Measurements from ENCODE around the gene ZBTB46. TPM values are rescaled to one million over a fixed set of nuclear protein-coding genes. Genes with fewer than 3 reads are reported as not detected.

ZBTB46 gene
- total RNA-seq, 1 experiment from 2014 or later, result 27.1 TPM

DNA sequence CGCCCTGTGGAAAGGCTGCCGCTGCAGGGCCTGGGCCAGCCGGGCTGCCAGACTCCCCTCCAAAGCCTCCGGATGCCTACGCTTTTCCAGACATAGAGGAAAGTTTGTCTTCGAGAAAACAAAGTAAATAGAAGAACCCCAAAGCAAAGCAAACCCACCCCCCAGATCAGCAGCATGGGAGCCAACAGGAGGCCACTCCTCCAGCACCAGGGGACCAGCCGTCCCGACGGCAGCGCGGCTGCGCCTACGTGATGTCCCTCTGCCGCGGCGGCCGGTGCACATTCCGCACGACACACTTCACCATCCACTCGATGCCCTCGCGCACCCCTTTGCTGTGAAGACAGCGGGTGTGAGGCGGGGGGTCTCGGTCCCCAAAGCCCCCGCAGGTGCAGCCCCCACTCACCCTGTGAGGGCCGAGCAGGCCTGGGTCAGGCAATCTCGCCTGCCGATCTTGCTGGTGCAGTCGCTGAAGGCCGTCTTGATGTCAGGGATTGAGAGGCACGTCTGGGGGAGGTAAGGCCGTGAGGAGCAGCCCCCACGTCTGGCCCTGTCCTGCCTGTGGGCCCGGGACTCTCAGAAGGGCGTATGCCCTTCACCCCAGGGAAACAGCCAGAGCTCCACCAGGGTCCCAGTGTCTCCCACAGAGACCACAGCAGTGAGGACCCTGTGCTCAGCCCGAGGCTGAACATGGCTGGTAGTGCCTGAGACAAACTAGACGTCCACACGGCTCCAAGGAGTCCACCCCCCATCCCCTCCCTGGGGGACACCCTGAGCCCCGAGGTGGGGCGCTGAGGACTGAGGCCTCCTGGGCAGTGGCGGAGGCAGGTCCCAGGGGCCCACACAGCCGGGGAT is 130.6 kb downstream of the ZBTB46 start:
- peaks cover 3% of the 10 kb centered on the region; the same call in 1 of the 2 replicates for H3K27me3 Mint-ChIP-seq (ENCODE audit: low read depth)
- Histone ChIP-seq H4K91ac (ENCODE audit: insufficient read length, low read depth, low read length) (no peak overlapping the region), H3K23ac (ENCODE audit: insufficient read length, low read depth, low read length) (no peak overlapping the region), H3K9ac (ENCODE audit: extremely low read depth, insufficient read length, low read length) (no peak overlapping the region), H3K79me1 (ENCODE audit: insufficient read depth, low read depth, low read length, poor library complexity, severe bottlenecking) (no peaks in the 10 kb centered on the region), H3K9me3 (ENCODE audit: control insufficient read depth, low read depth, low read length) (no peaks in the 10 kb centered on the region), H3T11ph (ENCODE audit: low read length) (no peak overlapping the region), H3K27ac (ENCODE audit: insufficient read length, low read depth, low read length) (no peak overlapping the region), H2BK120ac (ENCODE audit: low read depth, low read length, poor library complexity, severe bottlenecking) (no peak overlapping the region), H3K79me2 (ENCODE audit: insufficient read depth, low read length) (no peaks in the 10 kb centered on the region), H2BK5ac (ENCODE audit: insufficient read length, low read length) (no peak overlapping the region), H3K4ac (ENCODE audit: low read depth, low read length) (no peak overlapping the region), H3K56ac (ENCODE audit: insufficient read length, low read depth, low read length) (no peak overlapping the region), H3K14ac (ENCODE audit: insufficient read depth, low read length) (no peak overlapping the region; the same call in 1 of the 2 replicates), H3K4me2 (ENCODE audit: insufficient read depth, insufficient read length, low read length) (no peak overlapping the region), H4K8ac (replicated peaks; ENCODE audit: insufficient read length, low read depth, low read length) (no peak overlapping the region), H3K27me3 (ENCODE audit: insufficient read depth, low read length) (no peaks in the 10 kb centered on the region), H2BK12ac (ENCODE audit: insufficient read length, low read depth, low read length) (no peak overlapping the region), H2BK15ac (ENCODE audit: low read depth, low read length) (no peak overlapping the region), H2BK20ac (ENCODE audit: low read depth, low read length, poor library complexity, severe bottlenecking) (no peak overlapping the region), H3K23me2 (ENCODE audit: insufficient read length, low read depth, low read length, poor library complexity, severe bottlenecking) (peaks cover 4% of the 10 kb centered on the region), H3K4me1 (ENCODE audit: insufficient read depth, low read length) (no peaks in the 10 kb centered on the region), H2AFZ (ENCODE audit: low read length) (no peak overlapping the region), H2AK5ac (ENCODE audit: insufficient read length, low read length) (no peak overlapping the region), H3K18ac (ENCODE audit: insufficient read length, low read depth, low read length) (no peak overlapping the region), H4K20me1 (ENCODE audit: control insufficient read depth, insufficient read depth, insufficient read length) (no peaks in the 10 kb centered on the region), H4K5ac (ENCODE audit: insufficient read length, low read depth, low read length) (no peak overlapping the region)
- no CpG with 5 or more reads among the region's 43 CpGs for WGBS (ENCODE audit: extremely low coverage, insufficient read length, low lambda C conversion rate)
- no peak overlapping the region for H3K4me3 Mint-ChIP-seq
- TF ChIP-seq, protein P1, sequence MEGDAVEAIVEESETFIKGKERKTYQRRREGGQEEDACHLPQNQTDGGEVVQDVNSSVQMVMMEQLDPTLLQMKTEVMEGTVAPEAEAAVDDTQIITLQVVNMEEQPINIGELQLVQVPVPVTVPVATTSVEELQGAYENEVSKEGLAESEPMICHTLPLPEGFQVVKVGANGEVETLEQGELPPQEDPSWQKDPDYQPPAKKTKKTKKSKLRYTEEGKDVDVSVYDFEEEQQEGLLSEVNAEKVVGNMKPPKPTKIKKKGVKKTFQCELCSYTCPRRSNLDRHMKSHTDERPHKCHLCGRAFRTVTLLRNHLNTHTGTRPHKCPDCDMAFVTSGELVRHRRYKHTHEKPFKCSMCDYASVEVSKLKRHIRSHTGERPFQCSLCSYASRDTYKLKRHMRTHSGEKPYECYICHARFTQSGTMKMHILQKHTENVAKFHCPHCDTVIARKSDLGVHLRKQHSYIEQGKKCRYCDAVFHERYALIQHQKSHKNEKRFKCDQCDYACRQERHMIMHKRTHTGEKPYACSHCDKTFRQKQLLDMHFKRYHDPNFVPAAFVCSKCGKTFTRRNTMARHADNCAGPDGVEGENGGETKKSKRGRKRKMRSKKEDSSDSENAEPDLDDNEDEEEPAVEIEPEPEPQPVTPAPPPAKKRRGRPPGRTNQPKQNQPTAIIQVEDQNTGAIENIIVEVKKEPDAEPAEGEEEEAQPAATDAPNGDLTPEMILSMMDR (conservative IDR thresholded peaks at IDR 0.05), result no peak
- peaks cover 2 to 10% of the 10 kb centered on the region in 2 experiments for H3K4me1 Mint-ChIP-seq
- no peak overlapping the region; a peak in 3 of 7 replicates for H3K27ac Mint-ChIP-seq
- H3K9me3 Mint-ChIP-seq, result no peaks in the 10 kb centered on the region
- H3K36me3 Mint-ChIP-seq (ENCODE audit: insufficient read depth in 1 of 3, low read depth in 3 of 3), result peaks cover 6 to 13% (median 10%) of the 10 kb centered on the region in 3 experiments; a peak in 5 of 7 replicates
- no peak for DNase-seq
